ENCODE data around the gene CYP3A7. TPM values are rescaled to one million over a fixed set of nuclear protein-coding genes. Genes with fewer than 3 reads are reported as not detected.
A peak's percentile ranks its signal among the peaks of the same experiment; 100 is the strongest.

The CYP3A7 gene
- total and polyA plus RNA-seq, 2 donors (not counting 1 experiment from before 2014, with no cell fraction given) = 0.16 to 37.8 TPM

DNA sequence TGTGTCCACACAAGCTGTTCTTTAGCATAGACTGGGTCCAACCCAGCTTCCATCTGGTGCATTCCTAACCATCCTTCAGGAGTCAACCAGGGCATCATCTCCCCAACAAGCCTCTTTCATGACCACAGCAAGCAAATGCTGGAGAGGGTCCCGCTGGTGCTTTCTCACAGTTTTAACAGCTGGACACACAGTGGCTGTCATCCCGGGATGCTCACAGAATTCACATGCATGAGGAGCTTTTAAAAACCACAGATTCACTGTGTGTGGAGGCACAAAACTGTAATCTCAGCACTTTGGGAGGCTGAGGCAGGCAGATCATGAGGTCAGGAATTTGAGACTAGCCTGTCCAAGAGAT, 6.4 kb upstream of the CYP3A7 start:
- no peaks in the 10 kb centered on the region for H3K79me2 ChIP-seq (ENCODE audit: control insufficient read depth, insufficient read depth, low read length)
- no peak overlapping the region for H2AFZ ChIP-seq (ENCODE audit: low read length)
- no peaks in the 10 kb centered on the region for H4K20me1 ChIP-seq (ENCODE audit: control insufficient read depth, extremely low read depth, insufficient read depth, low read length)
- no peaks in the 10 kb centered on the region for H3K36me3 ChIP-seq (ENCODE audit: control insufficient read depth, insufficient read depth, low read length)
- no peaks in the 10 kb centered on the region for H3K4me1 ChIP-seq (ENCODE audit: control insufficient read depth, extremely low read depth, insufficient read depth, low read length)
- no peaks in the 10 kb centered on the region for H3K27me3 ChIP-seq (ENCODE audit: control insufficient read depth, insufficient read depth, low read length)
- no peak overlapping the region for H3K27ac ChIP-seq (ENCODE audit: insufficient read depth, low read length)
- H3K9me3 ChIP-seq (ENCODE audit: control insufficient read depth, insufficient read depth, low read depth, low read length) = no peaks in the 10 kb centered on the region
- no peak overlapping the region for H3K9ac ChIP-seq (ENCODE audit: insufficient read depth, low read length)
- H3K4me2 ChIP-seq (ENCODE audit: extremely low read depth, insufficient read depth, low read length) = no peak overlapping the region
- no peak overlapping the region for H3K4me3 ChIP-seq (replicated peaks in 1 of 4; ENCODE audit: control extremely low read depth in 1 of 4, insufficient read depth in 1 of 4, low read depth in 3 of 4, low read length in 4 of 4)
- DNase-seq (ENCODE audit: low read depth in 2 of 2) = no peak
- TF ChIP-seq EZH2 (IDR thresholded peaks at IDR 0.05; ENCODE audit: low read length, missing control alignments) = no peak
- TF ChIP-seq, protein P1, sequence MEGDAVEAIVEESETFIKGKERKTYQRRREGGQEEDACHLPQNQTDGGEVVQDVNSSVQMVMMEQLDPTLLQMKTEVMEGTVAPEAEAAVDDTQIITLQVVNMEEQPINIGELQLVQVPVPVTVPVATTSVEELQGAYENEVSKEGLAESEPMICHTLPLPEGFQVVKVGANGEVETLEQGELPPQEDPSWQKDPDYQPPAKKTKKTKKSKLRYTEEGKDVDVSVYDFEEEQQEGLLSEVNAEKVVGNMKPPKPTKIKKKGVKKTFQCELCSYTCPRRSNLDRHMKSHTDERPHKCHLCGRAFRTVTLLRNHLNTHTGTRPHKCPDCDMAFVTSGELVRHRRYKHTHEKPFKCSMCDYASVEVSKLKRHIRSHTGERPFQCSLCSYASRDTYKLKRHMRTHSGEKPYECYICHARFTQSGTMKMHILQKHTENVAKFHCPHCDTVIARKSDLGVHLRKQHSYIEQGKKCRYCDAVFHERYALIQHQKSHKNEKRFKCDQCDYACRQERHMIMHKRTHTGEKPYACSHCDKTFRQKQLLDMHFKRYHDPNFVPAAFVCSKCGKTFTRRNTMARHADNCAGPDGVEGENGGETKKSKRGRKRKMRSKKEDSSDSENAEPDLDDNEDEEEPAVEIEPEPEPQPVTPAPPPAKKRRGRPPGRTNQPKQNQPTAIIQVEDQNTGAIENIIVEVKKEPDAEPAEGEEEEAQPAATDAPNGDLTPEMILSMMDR (conservative IDR thresholded peaks at IDR 0.05 in 1 of 2, IDR thresholded peaks at IDR 0.05 in 1 of 2; ENCODE audit: low read depth in 1 of 2, low read length in 2 of 2) = no peak

- H4K20me1 ChIP-seq (ENCODE audit: control insufficient read depth, extremely low read depth, insufficient read depth, low read length) = no peaks in the 10 kb centered on the region
- H3K9ac ChIP-seq (ENCODE audit: insufficient read depth, low read length) = no peak overlapping the region
- H2AFZ ChIP-seq (ENCODE audit: low read length) = no peak overlapping the region
- H3K4me2 ChIP-seq (ENCODE audit: extremely low read depth, insufficient read depth, low read length) = no peak overlapping the region
- no peaks in the 10 kb centered on the region for H3K9me3 ChIP-seq (ENCODE audit: control insufficient read depth, insufficient read depth, low read depth, low read length)
- H3K27me3 ChIP-seq (ENCODE audit: control insufficient read depth, insufficient read depth, low read length) = no peaks in the 10 kb centered on the region
- no peaks in the 10 kb centered on the region for H3K36me3 ChIP-seq (ENCODE audit: control insufficient read depth, insufficient read depth, low read length)
- peak; percentile 1 to 83 for DNase-seq (ENCODE audit: low read depth in 2 of 2)
- no peak overlapping the region for H3K4me3 ChIP-seq (replicated peaks in 1 of 4; ENCODE audit: control extremely low read depth in 1 of 4, insufficient read depth in 1 of 4, low read depth in 3 of 4, low read length in 4 of 4)
- H3K27ac ChIP-seq (ENCODE audit: insufficient read depth, low read length) = no peak overlapping the region
- H3K79me2 ChIP-seq (ENCODE audit: control insufficient read depth, insufficient read depth, low read length) = no peaks in the 10 kb centered on the region
- H3K4me1 ChIP-seq (ENCODE audit: control insufficient read depth, extremely low read depth, insufficient read depth, low read length) = no peaks in the 10 kb centered on the region
- TF ChIP-seq, protein P1 (conservative IDR thresholded peaks at IDR 0.05 in 1 of 2, IDR thresholded peaks at IDR 0.05 in 1 of 2; ENCODE audit: low read depth in 1 of 2, low read length in 2 of 2) = no peak
- no peak for TF ChIP-seq EZH2 (IDR thresholded peaks at IDR 0.05; ENCODE audit: low read length, missing control alignments)
These were observed 5.8 kb upstream of the CYP3A7 start for GRCh38 chr7:99740573-99741440.

DNA sequence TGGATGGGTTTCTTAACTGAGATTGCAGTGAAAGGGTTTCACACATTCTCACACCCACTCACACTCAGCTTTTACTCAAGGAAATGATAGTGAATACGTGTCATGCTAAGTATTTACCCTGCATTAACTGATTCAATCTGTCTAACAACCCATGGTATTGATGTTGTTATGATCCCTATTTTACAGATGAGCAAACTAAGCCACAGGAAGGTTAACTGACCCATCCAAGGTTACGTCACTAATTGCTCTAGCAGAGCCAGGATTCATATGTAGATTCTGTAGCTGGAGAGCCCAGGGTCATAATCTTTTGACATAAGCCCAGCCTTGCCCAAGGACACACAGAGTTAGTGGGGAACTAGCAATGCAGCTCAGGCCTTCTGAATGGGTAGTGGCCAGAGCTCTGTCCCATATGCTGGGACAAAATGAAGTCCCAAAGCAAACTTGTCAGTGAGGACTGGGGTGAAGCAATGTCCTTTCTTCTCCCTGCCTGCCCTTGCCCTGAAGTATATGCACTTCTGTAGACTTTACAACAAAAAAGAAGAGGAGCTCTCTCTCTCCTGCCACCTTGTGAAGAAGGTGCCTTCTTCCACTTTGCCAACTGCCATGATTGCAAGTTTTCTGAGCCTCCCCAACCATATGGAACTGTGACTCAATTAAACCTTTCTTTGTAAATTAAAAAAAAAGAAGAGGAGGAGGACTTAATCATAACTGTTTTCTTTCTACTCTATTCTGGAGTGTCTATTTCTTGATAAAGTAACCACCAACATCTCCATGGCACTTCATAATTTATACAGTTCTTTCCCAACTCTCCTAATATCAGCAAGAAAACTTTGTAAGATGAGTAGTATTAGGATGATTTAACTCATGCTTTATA, 4.9 kb upstream of the CYP3A7 start:
- H3K4me2 ChIP-seq (ENCODE audit: extremely low read depth, insufficient read depth, low read length) = no peak overlapping the region
- H3K27me3 ChIP-seq (ENCODE audit: control insufficient read depth, insufficient read depth, low read length) = no peaks in the 10 kb centered on the region
- no peak overlapping the region for H3K27ac ChIP-seq (ENCODE audit: insufficient read depth, low read length)
- H3K4me3 ChIP-seq (replicated peaks in 1 of 4; ENCODE audit: control extremely low read depth in 1 of 4, insufficient read depth in 1 of 4, low read depth in 3 of 4, low read length in 4 of 4) = no peak overlapping the region
- no peaks in the 10 kb centered on the region for H4K20me1 ChIP-seq (ENCODE audit: control insufficient read depth, extremely low read depth, insufficient read depth, low read length)
- no peak for DNase-seq (ENCODE audit: low read depth in 2 of 2)
- H3K9ac ChIP-seq (ENCODE audit: insufficient read depth, low read length) = no peak overlapping the region
- no peak overlapping the region for H2AFZ ChIP-seq (ENCODE audit: low read length)
- H3K79me2 ChIP-seq (ENCODE audit: control insufficient read depth, insufficient read depth, low read length) = no peaks in the 10 kb centered on the region
- TF ChIP-seq EZH2 (IDR thresholded peaks at IDR 0.05; ENCODE audit: low read length, missing control alignments) = no peak
- TF ChIP-seq, protein P1 (conservative IDR thresholded peaks at IDR 0.05 in 1 of 2, IDR thresholded peaks at IDR 0.05 in 1 of 2; ENCODE audit: low read depth in 1 of 2, low read length in 2 of 2) = no peak
- no peaks in the 10 kb centered on the region for H3K4me1 ChIP-seq (ENCODE audit: control insufficient read depth, extremely low read depth, insufficient read depth, low read length)
- H3K9me3 ChIP-seq (ENCODE audit: control insufficient read depth, insufficient read depth, low read depth, low read length) = no peaks in the 10 kb centered on the region
- no peaks in the 10 kb centered on the region for H3K36me3 ChIP-seq (ENCODE audit: control insufficient read depth, insufficient read depth, low read length)

All from fibroblast of lung (primary cell).